ENCODE results near the gene SLC25A45. TPM values are rescaled to one million over a fixed set of nuclear protein-coding genes. Genes with fewer than 3 reads are reported as not detected.

The SLC25A45 gene
- total RNA-seq, 3 donors from 2014 or later (not counting 1 experiment from before 2014, with no cell fraction given): 50.9 to 61.1 (median 61.0) TPM

- Histone ChIP-seq H3K27ac (ENCODE audit: low read length) (no peak overlapping the region), H3K9me3 (ENCODE audit: control insufficient read depth, insufficient read depth, low read length) (no peaks in the 10 kb centered on the region)
- TF ChIP-seq CTCF (IDR thresholded peaks at IDR 0.05): no peak
Measured at GRCh38 chr11:65377036-65377435, 5.4 kb downstream of the SLC25A45 start.

GRCh38 chr11:65376138-65376713 lies 6.2 kb downstream of the SLC25A45 start:
- DNase-seq (no peak), ATAC-seq (no peak)
- TF ChIP-seq CTCF (IDR thresholded peaks at IDR 0.05): no peak
- Mint-ChIP-seq H3K4me1 (peaks cover 0 to 8% of the 10 kb centered on the region in 2 donors), H3K4me3 (no peak overlapping the region), H3K9me3 (no peaks in the 10 kb centered on the region), H3K27me3 (ENCODE audit: low read depth in 2 of 2) (no peaks in the 10 kb centered on the region), H3K36me3 (no peaks in the 10 kb centered on the region), H3K27ac (no peak overlapping the region)
- H3K27ac ChIP-seq (ENCODE audit: low read length): no peak overlapping the region
- WGBS (ENCODE audit: insufficient coverage): 93% methylated on average over 16 of the region's 16 CpGs
- H3K9me3 ChIP-seq (ENCODE audit: control insufficient read depth, insufficient read depth, low read length): no peaks in the 10 kb centered on the region
- peaks cover 2% of the 10 kb centered on the region for H3K36me3 ChIP-seq (ENCODE audit: control insufficient read depth, insufficient read depth, low read length)
- no peaks in the 10 kb centered on the region for H3K27me3 ChIP-seq (ENCODE audit: control insufficient read depth, insufficient read depth, low read length)
- no peak overlapping the region for H3K4me3 ChIP-seq (ENCODE audit: low read length)
- intact Hi-C loops (cut with micrococcal nuclease): no loop called here
- H3K4me1 ChIP-seq (ENCODE audit: control insufficient read depth, insufficient read depth, low read length): peaks cover 24% of the 10 kb centered on the region

More at GRCh38 chr11:65377036-65377435, 5.4 kb downstream of the SLC25A45 start:
- Mint-ChIP-seq H3K27ac (no peak overlapping the region), H3K4me1 (peaks cover 2 to 9% of the 10 kb centered on the region in 2 donors), H3K4me3 (no peak overlapping the region), H3K36me3 (no peaks in the 10 kb centered on the region), H3K9me3 (no peaks in the 10 kb centered on the region), H3K27me3 (ENCODE audit: low read depth in 2 of 2) (no peaks in the 10 kb centered on the region)
- DNase-seq: no peak
- Histone ChIP-seq H3K36me3 (ENCODE audit: control insufficient read depth, insufficient read depth, low read length) (peaks cover 2% of the 10 kb centered on the region), H3K4me1 (ENCODE audit: control insufficient read depth, insufficient read depth, low read length) (peaks cover 32% of the 10 kb centered on the region), H3K4me3 (ENCODE audit: low read length) (no peak overlapping the region), H3K27me3 (ENCODE audit: control insufficient read depth, insufficient read depth, low read length) (no peaks in the 10 kb centered on the region)
- intact Hi-C loops (cut with micrococcal nuclease): no loop called here
- 93% methylated on average over 8 of the region's 8 CpGs for WGBS (ENCODE audit: insufficient coverage)
- ATAC-seq: no peak

GRCh38 chr11:65375012-65375411 lies 7.4 kb downstream of the SLC25A45 start:
- Histone ChIP-seq H3K4me1 (ENCODE audit: control insufficient read depth, insufficient read depth, low read length) (peaks cover 16% of the 10 kb centered on the region), H3K36me3 (ENCODE audit: control insufficient read depth, insufficient read depth, low read length) (peaks cover 2% of the 10 kb centered on the region), H3K27me3 (ENCODE audit: control insufficient read depth, insufficient read depth, low read length) (no peaks in the 10 kb centered on the region), H3K27ac (ENCODE audit: low read length) (no peak overlapping the region), H3K4me3 (ENCODE audit: low read length) (no peak overlapping the region), H3K9me3 (ENCODE audit: control insufficient read depth, insufficient read depth, low read length) (no peaks in the 10 kb centered on the region)
- Mint-ChIP-seq H3K27ac (no peak overlapping the region), H3K36me3 (no peaks in the 10 kb centered on the region), H3K9me3 (no peaks in the 10 kb centered on the region), H3K4me1 (peaks cover 0 to under 1% of the 10 kb centered on the region in 2 donors), H3K27me3 (ENCODE audit: low read depth in 2 of 2) (no peaks in the 10 kb centered on the region), H3K4me3 (no peak overlapping the region)
- intact Hi-C loops (cut with micrococcal nuclease): no loop called here
- no peak for TF ChIP-seq CTCF (IDR thresholded peaks at IDR 0.05)
- no peak for DNase-seq
- ATAC-seq: no peak
- WGBS (ENCODE audit: insufficient coverage): 91% methylated on average over 8 of the region's 8 CpGs
